GM19043 (cell line): ENCODE data around the gene DVL1.
"Not testable (repeated sequence)": the region's sequence is repeated elsewhere in the genome, so short reads cannot be mapped to it uniquely, and the experiment has no call there.

Source experiments
- ATAC-seq: cut with Tn5 transposase; IDR thresholded peaks from one replicate; pipeline ENCODE4 v1.9.1; 2021; ENCODE audit warnings: low read depth; ENCODE audit not compliant: unreplicated experiment

DVL1 gene

GRCh38 chr1:1329304-1330210 is 19.7 kb downstream of the DVL1 start:
- ATAC-seq, result no peak

- ATAC-seq, result no peak
Observed at GRCh38 chr1:1328254-1328653, 21.0 kb downstream of the DVL1 start.

- ATAC-seq, result no peak
Observed at GRCh38 chr1:1327291-1327690, 21.9 kb downstream of the DVL1 start.

GRCh38 chr1:1326075-1326605 is 23.1 kb downstream of the DVL1 start:
- ATAC-seq, result no peak

- no peak for ATAC-seq
Observed at GRCh38 chr1:1325288-1326074, 23.7 kb downstream of the DVL1 start.

- peak; percentile 76 for ATAC-seq
Observed at GRCh38 chr1:1324524-1325287, 24.5 kb downstream of the DVL1 start, which contains the start of the genes CPTP and INTS11. CPTP (plus strand) TSS chr1:1324802; CDS start chr1:1326911, 2,109 bp downstream. INTS11 (minus strand) TSS chr1:1324660; CDS start chr1:1324608, 52 bp downstream.

GRCh38 chr1:1324084-1324523 is 25.1 kb downstream of the DVL1 start:
- ATAC-seq, result peak; percentile 19

GRCh38 chr1:1322952-1323351 is 26.3 kb downstream of the DVL1 start:
- no peak for ATAC-seq

- ATAC-seq, result no peak
Observed at GRCh38 chr1:1322418-1322817, 26.8 kb downstream of the DVL1 start.

- no peak for ATAC-seq
Observed at GRCh38 chr1:1321477-1321876, 27.7 kb downstream of the DVL1 start.

- no peak for ATAC-seq
Observed at GRCh38 chr1:1320666-1321448, 28.4 kb downstream of the DVL1 start.

- ATAC-seq, result no peak
Observed at GRCh38 chr1:1319646-1319941, 29.6 kb downstream of the DVL1 start.

- ATAC-seq, result no peak
Observed at GRCh38 chr1:1318777-1319645, 30.2 kb downstream of the DVL1 start.

GRCh38 chr1:1318131-1318652 is 31.0 kb downstream of the DVL1 start:
- ATAC-seq, result no peak

- no peak for ATAC-seq
Observed at GRCh38 chr1:1317420-1317819, 31.8 kb downstream of the DVL1 start.

- ATAC-seq, result not testable (repeated sequence)
Observed at GRCh38 chr1:1316199-1316598, 33.0 kb downstream of the DVL1 start.

GRCh38 chr1:1315435-1315954 is 33.7 kb downstream of the DVL1 start:
- ATAC-seq, result no peak

- no peak for ATAC-seq
Observed at GRCh38 chr1:1314678-1315335, 34.4 kb downstream of the DVL1 start.
